HG03575 (cell line): ENCODE results near the gene TJP2.
"Not testable (repeated sequence)": the region's sequence is repeated elsewhere in the genome, so short reads cannot be mapped to it uniquely, and the experiment has no call there.

ENCODE experiments used
- ATAC-seq: cut with Tn5 transposase; IDR thresholded peaks from one replicate; pipeline ENCODE4 v1.9.1; 2021; ENCODE audit not compliant: unreplicated experiment, insufficient number of reproducible peaks, low FRiP score; ENCODE audit errors: extremely low read depth

The TJP2 gene

DNA sequence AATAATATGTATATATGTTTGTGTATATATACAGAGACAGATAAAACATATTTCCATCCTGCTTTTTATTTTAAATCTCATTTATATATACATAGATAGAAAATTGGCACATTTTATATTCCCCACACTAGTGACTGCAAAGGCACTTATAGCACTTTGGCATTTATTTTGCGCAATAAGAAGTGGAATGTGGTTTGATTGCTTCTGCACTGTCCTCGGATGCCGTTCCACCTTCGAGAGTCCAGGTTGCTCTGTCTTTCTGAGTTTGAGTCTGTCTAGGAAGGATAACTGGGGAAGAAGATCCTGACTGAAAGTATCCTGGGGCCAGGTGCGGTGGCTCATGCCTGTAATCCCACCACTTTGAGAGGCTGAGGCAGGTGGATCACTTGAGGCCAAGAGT, 84.5 kb downstream of the TJP2 start:
- no peak for ATAC-seq

DNA sequence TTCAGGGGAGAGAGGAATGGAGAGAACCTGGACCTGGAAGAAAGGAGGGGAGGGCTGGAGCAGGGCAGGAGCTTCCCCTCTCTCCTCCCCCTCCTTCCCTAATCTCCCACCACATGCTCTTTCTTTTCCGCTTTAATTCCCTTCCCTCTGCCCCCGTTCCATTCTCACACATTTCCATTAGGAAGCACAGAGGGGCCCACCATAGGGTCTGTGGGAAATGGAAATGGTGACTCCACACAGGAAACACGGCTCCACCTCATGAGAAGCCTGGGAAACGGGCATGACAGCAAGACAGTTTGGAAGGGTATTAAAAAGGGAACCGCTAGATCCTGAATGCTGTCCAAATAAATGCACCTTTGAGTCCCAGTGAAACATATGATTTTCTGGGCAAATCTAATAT, 86.1 kb downstream of the TJP2 start:
- ATAC-seq, result no peak

DNA sequence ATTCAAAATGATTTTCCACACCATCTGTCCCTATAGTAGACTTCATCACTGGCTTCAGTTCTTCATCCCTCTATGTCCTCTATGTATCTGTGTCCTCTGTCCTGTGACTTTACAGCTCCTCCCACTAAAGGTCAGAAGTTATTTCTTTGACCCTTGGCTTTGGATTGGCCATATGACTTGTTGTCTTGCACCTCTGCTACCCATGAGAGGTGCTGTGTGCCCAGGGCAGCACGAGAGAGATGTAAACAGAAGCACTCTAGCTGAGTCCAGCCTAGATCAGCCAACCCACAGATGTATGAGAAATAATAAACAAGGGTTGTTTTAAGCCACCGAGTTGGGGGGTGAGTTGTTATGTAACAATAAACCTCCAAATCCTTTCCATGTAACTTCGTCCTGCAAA, 87.6 kb downstream of the TJP2 start:
- no peak for ATAC-seq

DNA sequence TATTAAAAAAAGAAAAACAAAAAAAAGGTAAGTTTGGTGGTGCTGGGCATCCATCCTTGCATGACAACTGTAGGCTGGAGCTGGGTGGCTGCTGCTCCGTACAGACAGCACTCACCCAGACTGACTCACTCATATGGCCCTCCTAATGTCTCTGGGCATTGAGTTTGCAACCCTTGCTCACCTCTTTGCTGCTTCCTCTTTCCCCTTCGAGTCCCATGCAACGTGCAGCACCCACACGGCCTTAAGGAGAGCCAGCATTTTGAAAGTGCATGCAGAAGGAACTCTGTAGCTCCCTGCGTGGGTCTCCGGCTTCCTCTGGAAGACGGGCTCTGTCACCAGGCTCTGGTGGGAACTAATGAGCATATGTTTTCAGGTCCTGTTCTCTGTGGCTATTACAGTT, 90.4 kb downstream of the TJP2 start:
- no peak for ATAC-seq

DNA sequence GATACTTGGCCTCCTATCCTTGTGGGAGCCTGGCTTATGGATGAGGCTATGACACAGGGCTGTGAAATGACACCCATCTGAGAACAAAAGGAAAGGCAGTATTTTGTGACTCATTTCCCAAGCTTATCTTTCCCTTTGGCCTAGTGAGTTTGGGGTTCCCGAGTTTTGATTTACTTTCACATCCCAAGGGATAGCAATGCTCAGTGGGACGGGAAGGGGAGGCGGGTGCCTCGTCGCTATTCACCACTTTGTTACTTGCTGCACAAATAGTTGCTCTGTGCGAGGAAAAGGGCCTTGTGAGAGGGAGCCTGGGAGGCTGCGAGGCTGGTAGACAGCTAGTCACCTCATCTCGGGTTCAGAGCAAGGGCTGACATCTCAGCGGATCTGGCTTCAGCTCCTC, 91.8 kb downstream of the TJP2 start:
- no peak for ATAC-seq

DNA sequence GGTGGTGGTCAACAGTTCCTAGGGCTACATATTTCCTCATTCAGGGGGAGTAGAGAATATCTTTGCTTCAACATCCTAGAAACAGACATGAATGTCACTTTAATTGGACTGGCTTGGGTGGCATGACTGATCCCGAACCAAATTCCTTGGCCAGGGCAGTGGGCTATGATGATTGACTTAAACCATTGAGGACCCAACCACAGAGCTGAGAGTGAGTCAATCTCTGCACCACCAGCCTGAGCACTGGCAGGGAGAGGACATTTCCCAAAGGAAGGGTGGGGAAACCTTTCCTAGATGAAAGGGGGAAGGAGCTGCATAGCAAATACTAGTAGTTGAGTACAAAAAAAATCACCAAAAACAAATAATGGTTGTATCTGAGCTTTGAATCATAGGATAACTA, 98.1 kb downstream of the TJP2 start:
- ATAC-seq, result no peak

DNA sequence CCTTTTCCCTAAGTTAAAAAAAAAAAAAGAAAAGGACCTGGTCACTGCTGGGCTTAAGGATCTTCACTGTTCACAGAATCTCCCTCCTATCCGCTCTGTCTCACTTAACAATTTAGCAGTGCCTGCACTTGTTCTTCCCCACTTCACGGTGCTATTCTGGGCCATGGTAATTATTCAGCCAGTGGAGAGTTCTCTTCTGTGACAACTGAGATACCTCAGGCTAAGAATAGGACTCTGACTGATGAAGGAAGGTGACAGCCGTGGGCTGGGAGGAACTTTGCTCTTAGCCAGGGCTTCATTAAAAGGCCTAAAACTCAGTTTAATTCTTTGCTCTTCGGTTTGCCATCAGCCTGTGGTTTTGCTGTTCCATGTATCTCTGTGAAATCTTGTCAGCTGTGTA, 99.1 kb downstream of the TJP2 start:
- no peak for ATAC-seq

DNA sequence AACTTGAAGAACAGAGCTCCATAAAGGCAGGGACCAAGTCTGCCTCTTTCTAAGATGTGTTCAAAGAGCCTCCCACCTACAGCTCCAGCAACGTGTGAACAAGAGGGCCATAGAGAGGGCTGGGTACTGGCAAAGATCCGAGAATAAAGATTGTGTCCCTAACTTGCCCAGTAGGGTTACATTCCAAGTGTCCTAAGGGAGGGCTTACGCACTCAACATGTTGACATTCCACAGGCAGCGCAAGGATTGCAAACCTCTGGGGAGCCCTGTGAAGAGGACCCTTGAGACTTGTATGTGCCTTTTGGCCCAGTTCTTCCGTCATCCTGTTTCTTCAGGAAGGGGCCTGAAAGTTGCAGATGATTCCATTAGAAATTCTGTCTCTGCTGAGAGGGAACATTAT, 102.7 kb downstream of the TJP2 start:
- no peak for ATAC-seq

DNA sequence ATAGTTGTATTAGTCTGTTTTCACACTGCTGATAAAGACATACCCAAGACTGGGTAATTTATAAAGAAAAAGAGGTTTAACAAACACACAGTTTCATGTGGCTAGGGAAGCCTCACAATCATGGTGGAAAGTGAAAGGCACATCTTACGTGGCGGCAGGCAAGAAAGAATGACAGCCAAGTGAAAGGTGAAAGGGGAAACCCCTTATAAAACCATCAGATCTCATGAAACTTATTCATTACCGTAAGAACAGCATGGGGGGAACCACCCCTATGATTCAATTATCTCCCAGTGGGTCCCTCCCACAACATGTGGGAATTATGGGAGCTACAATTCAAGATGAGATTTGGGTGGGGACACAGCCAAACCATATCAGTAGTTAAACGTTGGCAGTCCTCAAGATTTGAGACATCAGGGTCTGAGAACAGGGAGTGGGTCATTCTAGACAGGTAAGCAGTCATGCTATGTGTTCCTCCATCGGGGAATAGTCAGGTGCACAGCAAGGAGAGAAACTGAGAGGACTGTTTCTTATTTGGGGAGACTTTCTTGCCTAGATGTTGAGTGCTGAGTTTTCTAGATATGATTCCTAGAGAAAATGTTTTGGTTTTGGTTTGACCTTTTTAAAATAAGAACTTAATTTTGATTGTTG, 105.1 kb downstream of the TJP2 start:
- no peak for ATAC-seq

DNA sequence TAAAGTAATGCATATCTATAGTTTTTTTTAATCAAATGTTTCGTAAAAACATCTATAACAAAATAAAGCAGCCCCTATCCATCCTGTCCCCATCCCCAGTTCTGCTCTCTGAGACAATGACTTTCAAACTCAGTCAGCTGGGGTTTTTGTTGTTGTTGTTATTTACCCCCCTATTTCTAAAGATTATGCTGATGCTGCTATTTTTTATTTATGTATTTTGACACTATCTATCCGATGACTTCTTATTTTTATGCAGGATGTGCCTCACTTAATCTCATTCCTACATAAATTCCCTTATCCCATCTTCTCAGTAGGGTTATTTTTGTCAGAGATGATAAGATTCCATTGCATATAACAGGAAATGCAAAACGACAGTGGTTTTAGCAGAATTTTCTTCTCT, 105.7 kb downstream of the TJP2 start:
- no peak for ATAC-seq

DNA sequence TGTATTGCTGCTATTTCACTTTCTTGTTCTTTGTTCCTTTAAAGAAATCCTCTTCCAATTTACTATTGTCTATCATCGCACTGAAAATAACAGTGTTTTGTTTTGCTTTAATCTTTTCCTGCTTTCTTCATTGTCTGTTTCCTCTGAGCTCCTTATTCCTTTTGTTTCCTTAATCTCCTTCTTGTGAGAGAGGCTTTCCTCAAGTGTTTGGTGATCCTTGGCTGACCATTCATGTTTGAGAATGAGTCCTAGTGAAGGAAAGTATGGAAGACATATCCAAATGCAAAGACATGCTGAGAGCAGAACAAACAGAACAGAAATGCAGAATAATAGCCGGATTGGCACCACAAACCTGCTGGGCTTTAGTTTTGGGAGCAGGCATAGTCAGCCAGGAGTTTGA, 108.9 kb downstream of the TJP2 start:
- ATAC-seq, result no peak

DNA sequence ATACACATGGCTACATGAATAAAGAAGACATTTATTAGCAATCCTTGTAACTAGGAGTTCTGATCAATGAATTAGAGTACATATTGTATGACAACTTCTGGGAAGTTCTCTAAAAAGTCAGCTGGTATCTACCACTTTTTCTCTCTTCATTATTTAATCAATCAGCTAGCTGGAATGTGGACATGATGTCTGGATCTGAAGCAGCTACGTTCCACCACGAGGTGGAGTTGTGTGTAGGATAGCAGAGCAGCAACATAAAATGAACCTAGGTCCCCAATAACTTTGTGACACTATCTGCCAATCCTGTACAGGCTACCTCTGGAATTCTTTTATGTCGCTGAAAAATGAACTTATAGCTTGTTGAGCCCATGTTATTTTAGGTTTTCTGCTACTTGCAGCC, 118.0 kb downstream of the TJP2 start:
- no peak for ATAC-seq

DNA sequence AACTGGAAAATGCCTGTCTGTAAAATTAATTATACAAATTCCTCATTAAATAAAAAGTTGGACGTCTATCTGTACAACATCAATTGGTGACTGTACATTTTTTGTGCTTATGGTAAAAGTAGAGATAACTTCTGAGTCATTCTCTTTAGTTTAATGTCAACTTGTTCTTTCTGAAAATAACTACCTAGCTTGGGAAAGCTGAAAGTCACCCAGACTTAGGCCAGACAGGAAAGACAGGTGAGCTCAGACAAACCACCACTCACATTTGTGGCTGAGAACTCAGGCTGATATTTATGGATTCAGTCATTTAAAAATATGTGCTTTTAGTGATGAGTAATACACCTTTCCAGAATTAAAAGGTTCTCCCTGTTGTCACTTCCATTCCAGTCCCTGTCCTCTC, 119.1 kb downstream of the TJP2 start:
- ATAC-seq, result no peak

DNA sequence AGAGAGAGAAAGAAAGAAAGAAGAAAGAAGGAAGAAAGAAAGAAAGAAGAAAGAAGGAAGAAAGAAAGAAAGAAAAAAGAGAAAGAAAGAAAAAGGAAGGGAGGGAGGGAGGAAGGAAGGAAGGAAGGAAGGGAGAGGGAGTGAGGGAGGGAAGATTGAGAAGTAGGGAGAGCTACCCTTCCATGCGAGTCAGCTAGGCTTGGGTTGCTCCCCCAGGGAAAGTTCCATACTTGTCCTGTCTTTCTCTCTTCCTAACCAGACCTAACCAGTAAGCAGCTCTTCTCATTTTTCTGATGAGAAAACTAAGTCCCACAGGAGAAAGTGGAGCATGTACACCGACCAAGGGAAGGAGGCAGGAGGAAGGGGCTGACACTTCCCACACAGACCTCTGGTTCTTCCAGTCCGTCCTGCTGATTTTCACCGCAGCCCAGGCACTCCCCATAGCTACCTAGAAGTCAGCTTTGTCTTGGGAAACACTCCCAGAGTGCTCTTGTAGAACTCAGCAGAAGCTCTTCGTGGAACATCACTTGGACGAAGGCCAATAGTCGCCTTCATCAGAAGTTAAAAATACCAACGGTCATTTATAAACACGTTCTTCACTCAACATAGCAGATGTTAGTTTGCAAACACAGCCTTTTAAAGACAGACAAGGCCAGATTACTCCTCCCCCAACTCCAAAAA, 121.9 kb downstream of the TJP2 start:
- no peak for ATAC-seq

DNA sequence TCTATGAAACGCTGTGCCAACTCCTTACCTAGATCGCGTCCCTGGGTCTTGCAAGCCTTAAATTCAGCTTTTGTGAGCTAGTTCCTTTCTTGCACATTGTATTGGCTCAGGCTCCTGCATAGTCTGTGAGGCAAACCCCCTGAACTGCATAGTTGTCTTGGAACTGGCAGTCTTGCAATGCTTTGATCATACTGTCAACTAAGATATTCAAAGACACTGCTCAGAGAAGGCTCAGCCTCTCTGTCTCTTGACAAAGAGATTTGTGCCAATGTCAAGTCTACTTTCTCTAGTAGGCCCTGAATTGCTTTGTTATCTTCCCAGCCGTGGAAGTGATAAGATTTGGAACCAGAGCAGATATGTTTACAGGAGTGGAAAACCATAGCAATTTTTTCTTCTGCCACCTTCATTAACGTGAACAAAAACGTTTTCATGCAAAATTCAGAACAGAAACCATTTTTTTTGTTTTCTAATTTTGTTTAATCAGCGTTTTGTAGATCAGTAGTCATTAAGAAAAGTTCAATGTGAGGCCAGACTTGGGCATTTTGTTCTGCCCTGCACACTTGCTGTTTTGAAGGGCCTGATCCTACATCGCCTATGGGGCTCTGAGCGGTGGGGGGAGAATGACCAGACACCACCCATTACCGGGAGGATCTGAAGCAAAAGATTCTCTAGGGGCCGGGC, 123.4 kb downstream of the TJP2 start:
- no peak for ATAC-seq

DNA sequence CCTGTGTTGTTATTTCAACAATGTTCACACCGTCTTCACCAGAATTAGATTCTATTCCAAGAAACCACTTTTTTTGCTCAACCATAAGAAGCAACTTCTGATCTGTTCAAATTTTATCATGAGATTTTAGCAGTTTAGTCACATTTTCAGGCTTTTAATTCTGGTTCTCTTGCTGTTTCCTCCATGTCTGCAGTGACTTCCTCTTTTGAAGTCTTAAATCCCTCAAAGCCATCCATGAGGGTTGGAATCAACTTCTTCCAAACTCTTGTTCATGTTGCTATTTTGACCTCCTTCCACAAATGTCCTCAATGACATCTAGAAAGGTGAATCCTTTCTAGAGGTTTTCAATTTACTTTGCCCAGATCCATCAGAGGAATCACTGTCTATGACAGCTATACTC, 125.2 kb downstream of the TJP2 start:
- ATAC-seq, result no peak

DNA sequence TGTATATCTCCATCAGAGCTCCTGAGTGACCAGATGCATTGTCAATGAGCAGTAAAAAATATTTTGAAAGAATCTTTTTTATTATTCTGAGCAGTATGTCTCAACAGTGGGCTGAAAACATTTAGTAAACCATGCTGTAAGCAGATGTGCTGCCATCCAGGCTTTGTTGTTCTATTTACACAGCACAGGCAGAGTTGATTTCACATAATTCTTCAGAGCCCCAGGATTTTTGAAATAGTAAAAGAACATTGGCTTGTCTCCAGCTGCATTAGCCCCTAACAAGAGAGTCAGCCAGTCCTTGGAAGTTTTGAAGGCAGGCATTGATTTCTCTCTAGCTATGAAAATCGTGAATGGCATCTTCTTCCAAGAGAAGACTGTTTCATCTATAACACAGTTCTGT, 125.7 kb downstream of the TJP2 start:
- ATAC-seq, result no peak

DNA sequence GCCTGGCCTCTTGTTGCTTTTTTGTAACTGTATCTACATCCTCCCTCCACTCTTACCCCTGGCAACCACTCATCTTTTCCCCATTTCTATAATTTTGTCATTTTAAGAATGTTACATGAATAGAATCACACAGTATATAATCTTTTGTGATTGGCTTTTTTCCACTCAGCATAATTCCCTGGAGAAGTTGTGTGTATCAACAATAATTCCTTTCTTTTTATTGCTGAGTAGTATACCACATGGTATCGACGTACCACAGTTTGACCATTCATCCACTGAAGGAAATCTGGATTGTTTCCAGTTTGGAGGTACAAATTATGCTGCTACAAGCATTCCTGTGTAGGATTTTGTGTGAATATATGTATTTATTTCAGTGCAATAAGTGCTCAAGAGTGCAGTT, 129.3 kb downstream of the TJP2 start:
- no peak for ATAC-seq

DNA sequence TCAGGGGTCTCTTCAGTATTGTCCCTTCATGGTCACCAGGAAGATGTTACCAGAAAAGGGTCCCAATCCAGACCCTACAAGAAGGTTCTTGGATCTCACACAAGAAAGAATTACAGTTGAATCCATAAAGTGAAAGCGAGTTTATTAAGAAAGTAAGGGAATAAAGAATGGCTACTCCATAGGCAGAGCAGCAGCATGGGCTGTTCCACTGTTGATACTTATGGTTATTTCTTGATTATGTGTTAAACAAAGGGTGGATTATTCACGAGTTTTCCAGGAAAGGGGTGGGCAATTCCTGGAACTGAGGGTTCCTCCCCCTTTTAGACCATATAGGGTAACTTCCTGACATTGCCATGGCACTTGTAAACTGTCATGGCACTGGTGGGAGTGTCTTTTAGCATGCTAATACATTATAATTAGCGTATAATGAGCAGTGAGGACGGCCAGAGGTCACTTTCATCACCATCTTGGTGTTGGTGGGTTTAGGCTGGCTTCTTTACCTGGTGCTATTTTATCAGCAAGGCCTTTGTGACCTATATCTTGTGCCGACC, 132.9 kb downstream of the TJP2 start:
- not testable (repeated sequence) for ATAC-seq

DNA sequence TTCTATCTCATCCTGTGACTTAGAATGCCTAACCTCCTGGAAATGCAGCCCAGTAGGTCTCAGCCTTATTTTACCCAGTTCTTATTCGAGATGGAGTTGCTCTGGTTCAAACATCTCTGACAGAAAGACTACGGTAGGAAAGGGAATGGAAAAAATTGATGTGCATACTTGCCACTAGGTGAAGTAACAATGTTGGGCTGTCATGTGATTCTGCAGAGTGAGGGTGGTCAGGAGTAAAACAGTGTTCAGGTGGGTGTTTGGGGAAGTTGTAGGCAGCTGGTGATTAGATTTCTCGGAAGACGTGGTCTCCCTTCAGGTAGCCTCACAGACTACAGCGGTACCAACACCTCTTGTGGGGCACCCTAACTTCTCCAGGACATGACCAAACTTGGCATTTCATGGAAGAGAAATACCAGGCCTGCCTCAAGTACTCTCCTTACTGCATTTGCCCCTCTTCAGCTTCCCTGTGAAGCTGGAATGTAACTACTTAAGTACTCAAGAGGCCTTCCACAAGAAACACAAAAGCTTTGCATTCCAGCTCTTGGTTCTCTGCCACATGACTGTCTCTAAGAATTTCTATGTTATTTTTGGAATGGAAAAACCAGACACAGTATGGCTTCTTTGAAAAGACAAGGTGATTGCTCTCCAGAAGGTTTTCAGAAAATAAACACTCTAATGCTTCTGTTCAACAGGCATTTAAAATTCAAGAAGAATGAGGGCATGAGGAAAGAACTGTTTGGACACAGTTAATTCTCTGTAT, 133.5 kb downstream of the TJP2 start:
- ATAC-seq, result no peak
